Muscle layer of colon (tissue), 2 donors: Measurements from ENCODE around the gene OASL.

Source experiments
- H3K27ac ChIP-seq: one replicate; pipeline ENCODE4 v1.7.0; 2013; ENCODE audit warnings: low read depth, mild to moderate bottlenecking, low read length, moderate library complexity
- H3K27me3 ChIP-seq, 2 donors: one replicate each; pipeline ENCODE4 v1.7.0; 2013; ENCODE audit warnings: low read length in 2 of 2, mild to moderate bottlenecking in 2 of 2; ENCODE audit not compliant: insufficient read depth in 2 of 2, control insufficient read depth in 1 of 2
- H3K36me3 ChIP-seq: one replicate; pipeline ENCODE4 v1.7.0; 2013; ENCODE audit warnings: mild to moderate bottlenecking, low read length; ENCODE audit not compliant: insufficient read depth
- H3K4me1 ChIP-seq: one replicate; pipeline ENCODE4 v1.7.0; 2013; ENCODE audit warnings: mild to moderate bottlenecking, low read length; ENCODE audit not compliant: insufficient read depth
- H3K4me3 ChIP-seq, 2 donors: one replicate each; pipeline ENCODE4 v1.7.0; 2013; ENCODE audit warnings: low read length in 2 of 2, low read depth in 1 of 2, mild to moderate bottlenecking in 1 of 2, moderate library complexity in 1 of 2
- H3K9ac ChIP-seq: one replicate; pipeline ENCODE4 v1.7.0; 2013; ENCODE audit warnings: low read length
- H3K9me3 ChIP-seq: one replicate; pipeline ENCODE4 v1.7.0; 2013; ENCODE audit warnings: mild to moderate bottlenecking, low read length
- donor health status: abdominal sarcoma.
- donor health status: Adenocarcinoma of cecum.

Gene OASL

DNA sequence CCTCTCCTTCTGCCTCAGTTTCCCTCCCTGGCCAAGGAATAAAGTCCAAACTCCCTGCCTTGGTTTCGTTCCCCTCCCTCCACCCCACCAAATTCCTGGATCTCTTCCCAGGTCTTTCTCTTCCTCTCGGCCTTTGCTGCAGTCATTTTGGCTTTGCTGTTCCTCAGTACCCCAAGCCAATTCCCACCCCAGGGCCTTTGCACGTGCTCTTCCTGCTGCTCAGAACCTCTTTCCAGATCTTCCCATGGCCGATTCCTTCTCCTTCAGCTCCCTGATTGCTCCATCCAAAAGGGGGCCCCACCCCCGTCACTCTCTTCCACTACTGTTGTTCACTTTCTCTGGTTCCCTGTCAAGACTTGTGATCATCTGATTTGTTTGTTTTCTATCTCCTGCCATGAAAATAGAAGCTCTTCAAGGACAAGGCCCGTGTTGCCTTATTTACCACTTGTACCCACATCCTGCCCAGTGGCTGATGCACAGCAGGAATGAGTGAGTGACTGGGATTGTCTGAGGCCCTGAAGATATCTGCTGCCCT is 57.6 kb downstream of the OASL start:
- Histone ChIP-seq H3K9me3 (no peaks in the 10 kb centered on the region), H3K9ac (no peak overlapping the region), H3K36me3 (no peaks in the 10 kb centered on the region), H3K27ac (no peak overlapping the region), H3K4me1 (peaks cover 9% of the 10 kb centered on the region), H3K4me3 (no peak overlapping the region), H3K27me3 (no peaks in the 10 kb centered on the region)

GRCh38 chr12:120980800-120981368 is 58.2 kb downstream of the OASL start:
- no peak overlapping the region for H3K4me3 ChIP-seq
- H3K27me3 ChIP-seq: no peaks in the 10 kb centered on the region
- no peak overlapping the region for H3K9ac ChIP-seq
- H3K36me3 ChIP-seq: no peaks in the 10 kb centered on the region
- H3K27ac ChIP-seq: no peak overlapping the region
- H3K4me1 ChIP-seq: peaks cover 9% of the 10 kb centered on the region
- H3K9me3 ChIP-seq: no peaks in the 10 kb centered on the region

GRCh38 chr12:120979862-120980696 is 59.0 kb downstream of the OASL start:
- no peak overlapping the region for H3K4me3 ChIP-seq
- H3K9ac ChIP-seq: no peak overlapping the region
- no peak overlapping the region for H3K27ac ChIP-seq
- H3K4me1 ChIP-seq: peaks cover 9% of the 10 kb centered on the region
- H3K27me3 ChIP-seq: no peaks in the 10 kb centered on the region
- H3K36me3 ChIP-seq: no peaks in the 10 kb centered on the region
- no peaks in the 10 kb centered on the region for H3K9me3 ChIP-seq

DNA sequence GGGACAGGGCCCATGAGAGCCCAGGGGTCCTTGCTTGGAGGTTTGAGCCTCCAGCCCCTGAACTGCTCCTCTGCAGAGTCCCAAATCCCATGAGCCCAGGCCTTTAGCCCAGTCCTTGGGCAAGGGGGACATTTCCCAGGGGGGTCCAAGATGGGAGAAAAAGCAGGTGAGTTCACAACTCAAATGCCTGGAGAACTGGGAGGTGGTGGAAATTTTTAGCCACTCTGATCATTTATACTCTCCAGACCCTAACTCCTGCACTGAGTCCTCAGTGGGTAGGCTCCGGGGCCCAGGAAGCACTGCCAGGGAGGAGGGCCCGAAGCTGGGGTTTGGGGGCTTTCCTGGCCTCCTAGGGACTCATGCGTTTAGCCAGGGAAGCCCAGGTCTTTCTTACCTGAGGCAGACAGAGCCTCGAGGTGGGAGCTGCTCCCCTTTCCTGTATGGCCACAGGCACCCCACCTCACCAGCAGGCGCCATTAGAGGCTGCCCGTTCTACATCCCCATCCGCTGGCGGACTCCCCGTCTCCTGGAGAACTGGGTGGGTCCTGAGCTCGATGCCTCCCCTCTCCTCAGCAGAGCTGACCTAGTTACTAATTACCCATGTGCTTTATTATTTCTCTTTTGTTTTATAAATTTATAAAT is 59.7 kb downstream of the OASL start:
- H3K27me3 ChIP-seq: no peaks in the 10 kb centered on the region
- H3K27ac ChIP-seq: no peak overlapping the region
- no peak overlapping the region for H3K9ac ChIP-seq
- H3K36me3 ChIP-seq: no peaks in the 10 kb centered on the region
- H3K4me3 ChIP-seq: no peak overlapping the region
- no peaks in the 10 kb centered on the region for H3K9me3 ChIP-seq
- H3K4me1 ChIP-seq: peaks cover 9% of the 10 kb centered on the region

- Histone ChIP-seq H3K27ac (peak within 1 kb of the TSS; percentile 42), H3K9me3 (no peaks in the 10 kb centered on the region), H3K27me3 (no peaks in the 10 kb centered on the region), H3K4me3 (peak within 1 kb of the TSS; percentile 13 to 18), H3K4me1 (peaks cover 9% of the 10 kb centered on the region), H3K36me3 (no peaks in the 10 kb centered on the region), H3K9ac (no peak within 1 kb of the TSS)
Measured at GRCh38 chr12:120978296-120979219, 60.5 kb downstream of the OASL start, which contains the start of gene HNF1A. HNF1A (plus strand) TSS chr12:120978543; CDS start chr12:120978769, 226 bp downstream.

DNA sequence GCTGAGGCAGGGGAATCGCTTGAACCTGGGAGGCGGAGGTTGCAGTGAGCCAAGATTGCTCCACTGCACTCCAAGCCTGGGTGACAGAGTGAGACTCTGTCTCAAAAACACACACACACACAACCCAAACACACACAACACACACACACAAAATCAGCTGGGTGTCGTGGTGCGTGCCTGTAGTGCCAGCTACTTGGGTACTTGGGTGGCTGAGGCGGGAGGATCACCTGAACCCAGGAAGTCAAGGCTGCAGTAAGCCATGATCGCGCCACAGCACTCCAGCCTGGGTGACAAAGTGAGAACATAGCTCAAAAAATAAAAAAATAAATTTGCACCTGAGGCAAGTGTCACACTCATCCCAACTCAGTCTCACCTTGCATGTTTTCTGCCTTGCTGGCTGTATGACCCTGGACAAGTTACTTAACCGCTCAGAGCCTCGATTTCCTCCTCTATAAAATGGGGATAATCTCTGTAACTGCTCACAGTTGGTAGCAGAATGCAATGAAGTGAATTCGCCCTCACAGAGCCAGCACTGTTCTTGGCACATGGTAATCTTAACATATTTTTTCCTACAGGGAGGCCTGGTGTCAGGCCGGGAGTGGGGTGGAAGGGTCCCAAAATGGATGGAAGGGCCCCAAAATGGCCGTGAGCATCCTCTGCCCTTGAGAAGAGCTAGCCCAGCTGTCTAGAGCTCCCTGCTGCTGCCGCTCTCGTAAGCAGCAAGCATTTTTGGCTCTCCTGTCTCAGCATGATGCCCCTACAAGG is 61.3 kb downstream of the OASL start:
- H3K27me3 ChIP-seq: no peaks in the 10 kb centered on the region
- H3K4me1 ChIP-seq: peaks cover 9% of the 10 kb centered on the region
- H3K36me3 ChIP-seq: no peaks in the 10 kb centered on the region
- peak overlapping the region in 1 of 2 donors; percentile 18 for H3K4me3 ChIP-seq
- no peaks in the 10 kb centered on the region for H3K9me3 ChIP-seq
- peak overlapping the region; percentile 42 for H3K27ac ChIP-seq
- H3K9ac ChIP-seq: no peak overlapping the region

DNA sequence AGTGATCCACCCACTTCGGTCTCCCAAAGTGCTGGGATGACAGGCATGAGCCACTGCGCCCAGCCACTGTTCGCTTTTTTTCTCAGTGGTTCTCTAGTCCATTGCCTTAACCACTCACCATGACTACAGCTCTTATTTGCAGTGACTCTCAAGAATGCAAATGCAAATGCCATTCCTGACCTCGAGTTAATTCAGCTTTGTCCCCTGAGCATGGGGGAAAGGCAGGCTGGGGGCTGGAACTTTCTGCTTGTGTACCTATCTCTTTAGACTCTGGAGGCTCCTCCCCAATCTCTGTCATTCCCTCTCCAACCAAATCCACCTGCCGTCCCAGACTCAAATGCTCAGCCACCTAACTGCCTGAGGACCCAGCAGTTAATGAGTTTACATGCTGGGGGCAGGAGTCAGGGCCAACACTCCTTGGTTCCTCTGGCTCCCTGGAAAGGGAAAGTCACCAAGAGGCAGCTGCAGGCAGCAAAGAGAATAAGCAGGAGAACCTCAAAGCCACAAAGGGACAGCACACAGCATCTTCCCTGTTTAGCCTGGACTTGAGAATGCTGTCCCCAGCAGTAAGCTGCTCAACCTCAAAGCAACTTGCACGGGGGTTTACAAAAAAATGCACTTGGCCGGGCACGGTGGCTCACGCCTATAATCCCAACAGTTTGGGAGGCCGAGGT is 66.0 kb downstream of the OASL start:
- H3K4me1 ChIP-seq: peaks cover 2% of the 10 kb centered on the region
- H3K9me3 ChIP-seq: no peaks in the 10 kb centered on the region
- H3K36me3 ChIP-seq: no peaks in the 10 kb centered on the region
- no peak overlapping the region for H3K27ac ChIP-seq
- no peaks in the 10 kb centered on the region for H3K27me3 ChIP-seq
- H3K4me3 ChIP-seq: no peak overlapping the region
- H3K9ac ChIP-seq: no peak overlapping the region

DNA sequence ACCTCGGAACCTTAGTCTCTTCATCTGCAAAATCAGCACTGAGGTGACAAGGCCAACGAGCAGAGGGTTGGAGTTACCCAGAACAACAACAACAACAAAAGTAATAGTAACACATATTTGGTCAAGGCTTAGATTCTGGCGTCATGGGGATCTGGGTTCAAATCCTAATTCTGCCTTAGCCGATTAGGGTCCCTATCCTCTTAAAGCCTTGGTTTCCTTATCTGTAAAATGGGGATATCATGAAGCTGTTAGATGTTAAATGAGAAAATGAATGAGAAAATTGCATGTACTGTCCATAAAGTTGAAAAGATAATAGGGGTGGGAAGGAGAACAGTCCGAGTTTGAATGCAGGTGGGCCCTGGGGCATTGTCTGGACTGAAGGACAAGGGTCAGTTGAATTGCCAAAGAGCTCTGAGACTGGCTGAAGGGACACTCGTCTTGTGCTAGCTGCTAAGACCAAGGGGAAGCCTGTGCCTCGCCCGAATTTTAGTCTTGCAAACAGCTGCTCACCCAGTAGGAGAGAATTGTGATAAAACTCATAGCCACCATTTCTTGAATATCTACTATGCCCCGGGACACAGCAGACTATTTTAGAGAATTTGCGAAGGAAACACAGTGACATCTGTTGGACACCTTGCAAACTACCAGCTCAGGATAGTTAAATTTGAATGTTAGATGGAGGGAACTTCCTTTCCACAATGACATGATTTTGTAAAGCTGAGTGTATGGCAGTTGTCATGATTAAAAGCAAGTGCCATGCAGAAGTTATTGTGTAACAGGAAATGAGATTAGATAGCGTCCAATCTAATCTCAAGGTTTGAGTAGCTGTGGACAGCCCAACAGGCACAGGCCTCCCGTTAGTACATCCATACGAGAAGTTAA is 67.5 kb downstream of the OASL start:
- H3K9me3 ChIP-seq: no peaks in the 10 kb centered on the region
- H3K9ac ChIP-seq: no peak overlapping the region
- no peaks in the 10 kb centered on the region for H3K27me3 ChIP-seq
- H3K4me1 ChIP-seq: no peaks in the 10 kb centered on the region
- H3K27ac ChIP-seq: no peak overlapping the region
- no peaks in the 10 kb centered on the region for H3K36me3 ChIP-seq
- no peak overlapping the region for H3K4me3 ChIP-seq

GRCh38 chr12:120970310-120970709 is 68.7 kb downstream of the OASL start:
- no peak overlapping the region for H3K4me3 ChIP-seq

More at GRCh38 chr12:120970310-120970709, 68.7 kb downstream of the OASL start:
- H3K27me3 ChIP-seq: no peaks in the 10 kb centered on the region
- H3K4me1 ChIP-seq: no peaks in the 10 kb centered on the region
- no peak overlapping the region for H3K9ac ChIP-seq
- H3K27ac ChIP-seq: no peak overlapping the region
- no peaks in the 10 kb centered on the region for H3K36me3 ChIP-seq
- H3K9me3 ChIP-seq: no peaks in the 10 kb centered on the region
